ENCODE results near the gene TUBB2A. TPM values are rescaled to one million over a fixed set of nuclear protein-coding genes. Genes with fewer than 3 reads are reported as not detected.
"Not testable (repeated sequence)": the region's sequence is repeated elsewhere in the genome, so short reads cannot be mapped to it uniquely, and the experiment has no call there.

The TUBB2A gene
- total RNA-seq, 1 donor from 2014 or later: 15.4 TPM

GRCh38 chr6:3142536-3142935 lies 14.8 kb downstream of the TUBB2A start:
- intact Hi-C loops (cut with DNase I): no loop called here
- no peak for ATAC-seq

GRCh38 chr6:3140201-3140600 lies 17.1 kb downstream of the TUBB2A start:
- H3K36me3 ChIP-seq: peaks cover 3% of the 10 kb centered on the region
- ATAC-seq (no peak), DNase-seq (no peak)
- no peak for TF ChIP-seq CTCF (IDR thresholded peaks at IDR 0.05)
- H3K9me3 ChIP-seq: no peaks in the 10 kb centered on the region
- no peak overlapping the region for H3K27ac ChIP-seq
- no peaks in the 10 kb centered on the region for H3K27me3 ChIP-seq
- H3K4me3 ChIP-seq: no peak overlapping the region
- peaks cover 9% of the 10 kb centered on the region for H3K4me1 ChIP-seq
- intact Hi-C loops (cut with DNase I): no loop called here

More at GRCh38 chr6:3142536-3142935, 14.8 kb downstream of the TUBB2A start:
- DNase-seq: no peak
- Histone ChIP-seq H3K4me1 (peaks cover 9% of the 10 kb centered on the region), H3K4me3 (no peak overlapping the region), H3K27ac (no peak overlapping the region), H3K36me3 (peaks cover under 1% of the 10 kb centered on the region), H3K9me3 (no peaks in the 10 kb centered on the region), H3K27me3 (no peaks in the 10 kb centered on the region)
- TF ChIP-seq CTCF (IDR thresholded peaks at IDR 0.05): no peak

- Histone ChIP-seq H3K4me3 (no peak overlapping the region), H3K27me3 (no peaks in the 10 kb centered on the region), H3K36me3 (peaks cover 3% of the 10 kb centered on the region), H3K4me1 (peaks cover 9% of the 10 kb centered on the region), H3K9me3 (no peaks in the 10 kb centered on the region), H3K27ac (no peak overlapping the region)
- DNase-seq (peak; percentile 74), ATAC-seq (peak; percentile 94)
- TF ChIP-seq CTCF (IDR thresholded peaks at IDR 0.05): no peak
- intact Hi-C loops (cut with DNase I): no loop called here
Measured at GRCh38 chr6:3139090-3139903, 18.0 kb downstream of the TUBB2A start.

GRCh38 chr6:3138341-3138740 lies 19.0 kb downstream of the TUBB2A start:
- no peaks in the 10 kb centered on the region for H3K27me3 ChIP-seq
- no peaks in the 10 kb centered on the region for H3K9me3 ChIP-seq
- no peak for TF ChIP-seq CTCF (IDR thresholded peaks at IDR 0.05)
- no peak overlapping the region for H3K27ac ChIP-seq
- peaks cover 9% of the 10 kb centered on the region for H3K4me1 ChIP-seq
- no peak overlapping the region for H3K4me3 ChIP-seq
- DNase-seq: no peak
- no peak for ATAC-seq
- intact Hi-C loops (cut with DNase I): no loop called here
- H3K36me3 ChIP-seq: peaks cover 3% of the 10 kb centered on the region

- H3K27ac ChIP-seq; H3K27me3 ChIP-seq; intact Hi-C loops (cut with DNase I); DNase-seq; H3K4me3 ChIP-seq; H3K36me3 ChIP-seq; ATAC-seq; H3K4me1 ChIP-seq; H3K9me3 ChIP-seq: not testable (repeated sequence)
Measured at GRCh38 chr6:3137873-3138272, 19.5 kb downstream of the TUBB2A start.

- H3K36me3 ChIP-seq: peaks cover 6% of the 10 kb centered on the region
- ATAC-seq: no peak
- H3K27me3 ChIP-seq: no peaks in the 10 kb centered on the region
- no peak for TF ChIP-seq CTCF (IDR thresholded peaks at IDR 0.05)
- no peak for DNase-seq
- no peak overlapping the region for H3K4me3 ChIP-seq
- peaks cover 9% of the 10 kb centered on the region for H3K4me1 ChIP-seq
- H3K9me3 ChIP-seq: no peaks in the 10 kb centered on the region
- H3K27ac ChIP-seq: no peak overlapping the region
- intact Hi-C loops (cut with DNase I): no loop called here
Measured at GRCh38 chr6:3137057-3137777, 20.1 kb downstream of the TUBB2A start.

Measured in upper lobe of right lung (tissue), 1 donor.